ENCODE data around the gene TCF4.
A peak's percentile ranks its signal among the peaks of the same experiment; 100 is the strongest.

Gene TCF4

DNA sequence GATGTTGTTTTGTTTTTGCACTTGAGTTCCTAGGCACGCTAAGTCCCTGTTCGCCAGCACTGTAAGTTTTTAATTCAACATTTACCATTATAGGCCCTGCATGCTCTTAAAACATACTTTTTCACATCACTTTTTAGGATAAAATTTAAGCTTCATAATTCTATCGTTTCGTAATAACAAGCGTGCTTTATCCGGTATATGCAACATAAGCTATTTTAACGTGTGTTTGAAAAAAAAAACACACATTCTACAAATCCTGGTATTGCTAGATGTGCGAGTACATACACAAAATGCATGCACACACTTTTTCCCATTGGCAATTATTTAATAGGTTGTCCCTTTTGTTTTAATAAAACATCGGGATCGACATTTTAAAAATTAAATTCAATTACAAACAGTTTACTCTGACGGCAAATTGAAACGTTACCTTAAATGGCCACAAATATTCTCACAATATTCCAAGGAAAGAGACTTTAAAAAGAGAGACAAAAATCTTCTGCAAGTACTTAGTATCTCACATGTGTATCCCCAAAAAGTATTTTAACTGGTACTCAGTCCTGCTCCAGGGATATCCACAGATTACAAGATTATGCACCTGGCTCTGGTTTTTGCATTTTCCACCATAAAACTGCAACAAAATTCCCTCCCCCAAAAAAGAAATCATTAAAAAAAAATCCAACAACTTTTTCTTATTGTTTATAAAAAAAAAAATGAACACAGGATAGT is 1.0 kb upstream of the TCF4 start:
- in situ Hi-C loops (cut with MboI; ENCODE audit: low pct_unique_long_range_greater_than_20kb, low sequenced_read_pairs): no loop called here

DNA sequence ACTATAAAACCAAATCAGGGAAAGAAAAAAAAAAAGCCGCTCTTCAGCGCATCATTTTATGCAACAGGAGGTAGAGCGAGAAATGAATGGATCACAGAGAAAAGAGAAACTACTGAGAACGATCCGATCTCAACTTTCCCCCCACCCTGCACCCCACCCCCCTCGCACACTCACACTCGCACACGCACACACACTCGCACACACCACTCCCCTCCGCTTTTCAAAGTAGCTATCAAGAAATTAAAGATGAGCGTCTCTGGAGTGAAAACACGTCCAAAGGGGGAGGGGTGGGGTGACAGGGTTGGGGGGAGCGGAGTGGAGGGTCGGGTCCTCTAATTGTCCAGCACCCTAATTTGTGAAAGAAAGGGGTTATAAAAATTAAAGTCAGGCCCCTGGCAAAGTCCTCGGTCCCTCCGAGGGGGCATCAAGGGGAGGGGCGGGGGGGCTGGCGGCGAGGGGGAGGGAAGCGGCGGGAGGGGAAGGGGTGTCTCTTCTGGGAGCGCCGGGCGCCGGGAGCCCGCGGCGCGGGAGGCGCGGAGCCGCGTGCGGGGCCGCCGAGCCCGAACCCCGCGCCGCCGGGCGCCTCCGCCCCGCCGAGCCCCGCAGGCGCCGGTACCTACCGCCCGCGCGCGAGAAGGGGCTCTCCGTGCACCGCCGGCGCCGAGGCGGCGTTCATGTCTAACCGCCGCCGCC is 428 bp downstream of the TCF4 start:
- DNase-seq: peak; percentile 34
- in situ Hi-C loops (cut with MboI; ENCODE audit: low pct_unique_long_range_greater_than_20kb, low sequenced_read_pairs): no loop called here

More for the DNA sequence above, 1.0 kb upstream of the TCF4 start:
- no peak for DNase-seq

DNA sequence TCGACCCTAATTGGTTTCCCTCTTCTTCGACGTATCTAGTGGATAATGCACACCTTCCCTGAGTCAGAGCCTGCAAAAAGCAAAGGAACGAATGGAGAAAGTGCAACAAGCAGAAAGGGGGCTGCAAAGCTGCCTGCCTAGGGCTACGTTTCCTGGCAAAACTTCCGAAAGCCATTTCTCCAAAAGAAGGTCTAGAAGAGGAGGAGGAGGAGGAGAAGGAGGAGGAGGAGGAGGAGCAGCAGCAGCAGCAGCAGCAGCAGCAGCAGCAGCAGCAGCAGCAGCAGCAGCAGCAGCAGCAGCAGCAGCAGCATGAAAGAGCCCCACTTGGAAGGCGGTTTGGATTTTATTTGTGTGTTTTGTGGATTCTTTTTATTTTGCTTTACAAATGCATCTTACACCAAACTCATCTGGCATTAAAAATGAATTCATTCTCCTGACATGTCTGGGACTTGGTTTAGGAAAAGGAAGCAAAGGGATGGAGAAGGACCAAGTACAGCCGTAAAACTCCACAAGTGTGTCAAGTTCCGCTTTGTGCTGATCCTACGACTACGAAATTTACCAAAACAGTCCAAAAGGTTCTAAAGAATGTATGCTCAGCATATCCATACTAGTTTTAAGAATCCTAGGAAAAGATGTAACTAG is 2.0 kb downstream of the TCF4 start:
- in situ Hi-C loops (cut with MboI; ENCODE audit: low pct_unique_long_range_greater_than_20kb, low sequenced_read_pairs): no loop called here
- DNase-seq: no peak

DNA sequence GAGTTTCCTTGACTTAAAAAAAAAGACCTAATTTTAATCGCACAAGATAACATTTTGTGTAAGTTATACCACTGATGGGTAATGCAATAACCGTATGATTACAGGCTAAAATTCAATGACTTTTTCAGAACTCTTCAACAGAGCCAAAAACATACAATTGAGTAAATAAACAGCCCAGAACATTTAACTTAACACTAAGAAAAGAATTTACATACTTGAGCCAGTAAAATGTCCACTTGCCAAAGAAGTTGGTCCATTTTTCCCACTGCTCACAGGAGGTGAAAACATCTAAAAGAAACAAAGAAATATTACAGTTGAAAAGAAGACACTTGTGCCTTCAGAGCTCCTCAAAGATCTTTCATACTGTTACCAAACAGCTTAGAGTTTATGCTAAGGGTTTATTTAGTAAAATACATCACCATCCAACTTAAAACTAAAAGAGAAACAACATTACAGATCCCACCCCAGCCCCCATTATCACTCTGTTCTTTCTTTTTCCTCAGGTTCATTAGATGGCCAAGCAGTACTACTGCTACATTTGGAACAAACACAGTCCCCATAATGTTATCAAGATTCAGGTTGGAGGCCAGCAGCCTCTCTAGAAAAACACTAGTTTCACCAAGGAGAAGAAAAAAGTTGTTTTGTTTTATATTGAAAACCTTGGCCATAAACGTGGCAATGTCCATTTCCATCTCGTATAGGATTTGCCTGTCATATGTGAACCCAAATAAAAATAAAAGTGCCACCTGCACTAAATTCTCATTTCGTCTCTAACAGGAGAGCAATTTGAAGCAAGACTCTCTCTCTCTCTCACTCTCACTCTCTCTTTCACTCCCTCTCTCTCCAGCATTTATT is 2.7 kb downstream of the TCF4 start:
- DNase-seq: no peak
- in situ Hi-C loops (cut with MboI; ENCODE audit: low pct_unique_long_range_greater_than_20kb, low sequenced_read_pairs): no loop called here

DNA sequence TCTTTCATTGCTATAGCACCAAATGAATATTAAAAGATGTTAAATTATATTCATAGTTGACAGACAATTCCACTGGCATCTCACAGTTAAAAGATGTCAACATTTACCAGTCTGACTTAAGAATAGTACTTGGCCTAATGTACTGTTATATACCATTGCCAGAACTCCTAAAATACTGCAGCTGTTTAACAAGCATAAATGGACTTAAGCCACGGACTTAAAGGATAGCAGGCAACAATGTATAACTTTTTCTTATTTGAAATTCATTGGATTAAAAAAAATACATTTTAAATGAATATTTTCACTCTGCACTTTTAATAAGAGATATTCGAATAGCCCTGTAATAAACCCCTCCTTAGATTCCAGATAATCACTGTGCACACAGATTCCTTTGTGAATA is 3.8 kb downstream of the TCF4 start:
- no peak for DNase-seq
- in situ Hi-C loops (cut with MboI; ENCODE audit: low pct_unique_long_range_greater_than_20kb, low sequenced_read_pairs): no loop called here

DNA sequence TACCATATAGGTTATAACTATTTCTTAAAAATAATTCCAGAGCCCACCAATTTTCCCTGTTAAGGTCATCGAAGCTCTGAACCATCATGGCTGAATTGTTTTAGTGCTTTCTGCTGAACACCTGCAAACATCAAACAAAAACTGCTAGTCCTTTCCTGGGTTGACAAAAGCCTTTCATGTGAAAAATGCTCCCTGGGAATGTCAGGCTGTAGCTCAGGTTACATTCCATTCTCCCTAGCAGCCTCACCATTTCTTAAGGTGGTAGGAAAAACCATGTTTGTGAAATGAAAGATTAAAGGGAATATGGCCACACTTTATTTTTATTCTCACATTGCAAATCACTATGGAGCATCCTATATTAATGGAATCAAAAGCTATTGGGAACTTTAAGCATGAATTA is 5.7 kb downstream of the TCF4 start:
- in situ Hi-C loops (cut with MboI; ENCODE audit: low pct_unique_long_range_greater_than_20kb, low sequenced_read_pairs): no loop called here
- DNase-seq: no peak

DNA sequence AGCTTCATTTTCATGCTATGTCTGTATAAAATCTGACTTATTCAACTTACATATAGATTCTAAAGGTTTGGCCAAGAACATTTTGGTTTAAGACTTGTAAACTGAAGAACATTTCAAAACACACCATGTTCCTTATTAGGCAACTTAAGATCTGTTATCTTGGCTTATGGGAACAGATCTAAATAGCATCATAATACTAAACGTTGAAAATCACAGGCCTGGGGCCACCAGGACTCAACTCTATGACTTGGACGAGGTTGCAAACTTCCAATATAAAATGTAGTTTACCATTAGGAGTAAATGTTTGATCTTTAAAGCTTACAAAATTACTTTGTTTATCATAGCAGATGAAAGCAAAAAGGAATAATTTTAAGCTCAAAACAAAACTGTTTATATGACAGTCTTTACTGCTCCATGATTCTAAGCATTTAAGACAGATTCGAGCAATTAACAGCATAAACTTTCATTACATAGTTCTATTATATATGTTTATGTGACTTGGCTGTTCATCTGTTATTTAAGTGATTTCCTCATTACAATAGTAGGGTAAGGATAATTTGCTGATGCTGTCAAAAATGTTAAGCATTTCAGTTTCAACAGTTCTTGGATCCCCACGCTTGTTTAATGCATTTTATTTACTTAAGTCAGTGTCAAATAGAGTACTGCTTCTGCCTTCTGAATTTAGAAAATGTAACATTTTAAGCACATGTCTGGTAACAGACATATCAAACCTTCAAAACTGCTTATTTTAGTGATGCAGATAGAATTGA is 8.3 kb downstream of the TCF4 start:
- no peak for DNase-seq
- in situ Hi-C loops (cut with MboI; ENCODE audit: low pct_unique_long_range_greater_than_20kb, low sequenced_read_pairs): no loop called here

DNA sequence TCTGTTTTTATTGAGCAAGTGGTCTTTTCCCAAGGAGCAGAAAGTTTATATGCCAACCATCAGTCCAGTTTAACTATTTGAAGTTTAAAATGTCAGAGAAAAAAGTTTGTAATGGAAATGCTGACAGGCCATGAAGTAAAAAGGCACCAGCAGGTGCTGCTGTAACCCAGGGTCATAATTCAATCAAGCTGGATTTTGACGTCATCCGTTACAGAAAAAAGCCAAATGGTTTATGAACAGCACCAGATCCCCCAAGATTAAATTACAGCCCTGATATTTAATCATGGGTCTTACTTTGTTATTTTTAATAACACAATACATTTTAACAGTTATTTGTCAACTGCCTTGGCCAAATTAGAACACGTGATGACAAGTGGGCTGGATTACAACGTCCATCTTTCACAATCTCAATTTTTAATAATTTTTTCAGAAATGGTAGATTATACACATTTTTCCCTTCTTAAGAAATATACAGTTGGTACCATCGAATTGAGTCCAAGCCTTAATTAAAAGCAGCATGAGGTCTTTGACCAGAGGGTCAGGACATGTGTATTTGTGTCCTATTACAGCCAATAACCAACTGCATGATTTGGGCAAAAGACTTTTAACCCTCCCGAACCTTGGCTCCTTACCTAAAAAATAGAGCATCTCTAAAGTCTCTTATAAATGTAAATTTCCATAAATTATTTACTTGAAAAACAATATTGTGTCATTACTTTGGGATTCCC is 10.0 kb downstream of the TCF4 start:
- in situ Hi-C loops (cut with MboI; ENCODE audit: low pct_unique_long_range_greater_than_20kb, low sequenced_read_pairs): no loop called here
- DNase-seq: no peak

DNA sequence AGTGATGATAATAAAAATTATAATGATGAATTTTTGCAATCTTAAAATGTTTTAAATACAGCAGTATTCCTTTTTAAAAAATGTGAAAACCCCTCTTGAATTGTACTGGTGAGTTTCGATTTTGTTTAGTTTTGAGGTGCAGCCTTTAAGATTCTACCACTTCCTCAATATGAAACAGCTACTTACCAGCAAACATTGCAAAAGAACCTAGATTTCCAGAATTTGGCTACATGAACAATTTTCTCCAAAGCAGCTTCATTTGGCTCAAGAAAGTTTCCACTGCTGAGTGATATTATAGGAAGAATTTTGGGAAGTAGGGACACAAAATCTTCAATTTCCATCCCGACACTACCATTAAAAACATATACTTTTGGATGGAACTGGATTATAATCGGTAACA is 12.0 kb downstream of the TCF4 start:
- DNase-seq: no peak
- in situ Hi-C loops (cut with MboI; ENCODE audit: low pct_unique_long_range_greater_than_20kb, low sequenced_read_pairs): no loop called here

DNA sequence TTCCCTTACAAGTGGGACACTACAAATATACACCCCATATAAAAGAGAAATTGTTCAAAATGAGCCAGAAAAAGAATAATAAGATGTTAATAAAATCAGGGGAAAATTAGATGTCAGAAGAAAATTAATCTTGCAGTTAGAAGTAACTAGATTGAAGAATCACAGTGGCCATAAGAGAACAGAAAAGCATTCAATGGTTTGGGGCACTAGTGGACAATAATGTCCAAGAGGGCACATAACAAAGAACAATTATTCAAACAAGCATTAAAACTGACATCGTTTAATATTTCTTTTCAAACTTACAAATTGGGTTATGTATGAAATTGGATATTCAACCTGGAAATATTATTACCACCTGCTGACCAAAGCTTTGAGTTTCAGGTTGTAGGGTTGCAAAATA is 12.9 kb downstream of the TCF4 start:
- in situ Hi-C loops (cut with MboI; ENCODE audit: low pct_unique_long_range_greater_than_20kb, low sequenced_read_pairs): no loop called here
- DNase-seq: no peak

DNA sequence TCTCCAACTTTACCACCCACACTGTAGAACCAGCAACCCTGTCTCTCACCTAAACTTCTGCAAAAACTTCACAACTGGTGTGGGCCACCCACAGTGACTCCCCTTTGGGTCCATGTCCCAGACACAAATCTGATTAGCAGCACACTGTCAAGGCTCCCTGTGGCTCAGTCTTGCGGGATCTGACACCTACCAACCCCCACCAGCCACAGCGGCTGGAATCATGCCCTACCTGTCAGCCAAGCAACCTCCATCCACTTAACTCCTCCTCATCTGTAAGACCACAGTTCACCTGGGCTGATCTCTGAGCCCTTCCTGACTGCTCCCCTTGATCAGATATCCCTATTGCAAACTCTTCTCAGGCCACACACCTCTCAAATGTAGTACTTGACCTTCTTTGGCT is 14.6 kb downstream of the TCF4 start:
- no peak for DNase-seq
- in situ Hi-C loops (cut with MboI; ENCODE audit: low pct_unique_long_range_greater_than_20kb, low sequenced_read_pairs): no loop called here

DNA sequence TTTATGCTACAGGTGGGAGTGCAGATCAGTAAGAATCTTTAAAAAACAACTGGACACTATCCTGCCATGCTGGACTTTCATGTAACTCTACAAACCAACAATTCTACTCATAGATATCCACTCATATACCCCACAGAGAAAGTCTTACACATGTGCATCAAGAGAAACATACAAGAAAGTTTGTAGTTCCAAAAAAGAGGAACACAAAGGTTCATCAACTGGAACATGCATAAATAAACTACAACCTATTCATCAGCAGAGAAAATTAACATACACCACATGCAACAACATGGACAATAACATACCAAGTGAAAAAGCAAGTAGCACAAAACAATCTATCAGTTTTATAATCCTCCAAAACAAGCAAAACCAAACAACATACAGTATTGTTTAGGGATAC is 17.0 kb downstream of the TCF4 start:
- in situ Hi-C loops (cut with MboI; ENCODE audit: low pct_unique_long_range_greater_than_20kb, low sequenced_read_pairs): no loop called here
- DNase-seq: no peak

DNA sequence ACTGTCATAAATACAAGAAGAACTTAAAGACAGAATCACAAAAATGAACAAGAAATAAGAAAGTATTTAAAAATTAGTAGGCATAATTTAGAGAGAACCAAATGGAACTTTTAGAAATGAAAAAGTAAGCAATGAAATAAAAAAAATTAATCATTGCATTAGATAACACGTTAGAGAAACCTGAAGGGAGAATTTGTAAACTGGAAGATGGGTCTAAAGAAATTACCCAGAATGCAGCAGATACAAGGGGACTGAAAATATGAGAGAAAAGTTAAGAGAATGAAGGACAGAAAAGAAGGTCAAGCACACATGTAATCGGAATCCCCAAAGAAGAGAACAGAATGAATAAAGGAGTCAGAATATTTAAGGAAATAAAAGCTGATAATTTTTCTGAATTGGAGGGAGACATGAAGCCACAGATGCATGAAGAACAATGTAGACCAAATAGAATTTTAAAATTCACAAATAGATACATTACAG is 21.5 kb downstream of the TCF4 start:
- in situ Hi-C loops (cut with MboI; ENCODE audit: low pct_unique_long_range_greater_than_20kb, low sequenced_read_pairs): no loop called here

DNA sequence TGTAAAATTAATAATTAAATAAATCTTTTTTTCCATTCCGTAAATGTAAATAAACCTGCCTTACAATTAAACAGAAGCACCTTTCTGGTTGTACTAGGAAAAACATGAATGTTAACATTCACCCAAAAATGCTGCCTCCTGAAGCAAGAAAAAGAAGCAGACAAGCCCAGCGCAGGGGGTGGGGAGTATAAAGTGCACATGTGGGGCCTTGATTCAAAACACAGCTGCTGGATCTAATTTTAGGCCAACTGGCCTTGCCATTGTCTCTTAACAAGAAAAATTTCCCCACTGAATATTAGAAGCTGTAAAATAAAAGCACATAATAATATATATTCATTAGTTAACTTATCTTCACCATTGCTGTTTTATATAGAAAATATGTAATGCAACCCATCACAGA is 28.3 kb downstream of the TCF4 start:
- in situ Hi-C loops (cut with MboI; ENCODE audit: low pct_unique_long_range_greater_than_20kb, low sequenced_read_pairs): no loop called here
- no peak for DNase-seq

More for the DNA sequence above, 21.5 kb downstream of the TCF4 start:
- no peak for DNase-seq

DNA sequence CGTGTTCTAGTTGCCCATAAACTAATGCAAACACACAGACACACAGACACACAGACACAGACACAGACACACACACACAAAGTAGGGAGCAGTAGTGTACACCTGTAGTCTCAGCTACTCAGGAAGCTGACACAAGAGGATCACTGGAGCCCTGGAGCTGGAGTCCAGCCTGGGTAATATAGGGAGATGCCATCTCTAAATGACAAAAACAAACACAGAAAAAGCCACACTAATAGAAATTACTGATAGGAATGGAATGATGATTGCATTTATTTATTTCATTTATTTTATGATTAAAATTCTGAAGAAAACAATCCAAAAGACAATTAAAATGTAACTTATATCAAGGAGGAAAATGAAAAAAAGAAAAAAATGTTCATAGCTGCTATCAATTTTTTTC is 30.8 kb downstream of the TCF4 start:
- in situ Hi-C loops (cut with MboI; ENCODE audit: low pct_unique_long_range_greater_than_20kb, low sequenced_read_pairs): no loop called here
- DNase-seq: no peak

DNA sequence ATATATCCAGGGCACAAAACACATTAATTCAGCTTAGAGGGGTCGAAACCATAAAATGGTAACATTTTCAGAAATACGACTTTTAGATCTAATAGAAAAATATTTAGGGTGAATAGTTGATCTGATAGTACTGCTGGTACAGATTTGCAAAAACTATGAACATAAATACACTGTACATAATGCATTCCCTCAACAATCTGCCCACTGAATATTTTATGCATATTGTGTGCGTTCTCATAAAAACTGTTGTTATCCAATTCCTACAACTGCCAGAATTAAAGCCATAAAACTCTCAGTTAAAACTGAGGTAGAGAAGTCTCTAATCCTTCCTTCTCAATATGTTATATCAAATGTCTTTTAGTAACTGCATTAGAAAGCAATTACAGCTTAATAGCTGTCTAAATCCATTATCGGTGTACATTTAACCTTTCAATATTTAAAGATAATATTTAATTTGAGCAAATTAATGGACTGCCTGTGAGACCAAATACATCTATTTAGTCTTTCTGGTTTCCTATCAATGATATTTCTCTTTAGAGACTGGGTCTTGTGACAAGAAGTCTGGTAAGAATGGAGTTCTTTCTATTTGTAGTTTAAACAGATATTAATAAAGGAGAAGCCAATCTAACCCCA is 32.5 kb downstream of the TCF4 start:
- no peak for DNase-seq
- in situ Hi-C loops (cut with MboI; ENCODE audit: low pct_unique_long_range_greater_than_20kb, low sequenced_read_pairs): no loop called here

DNA sequence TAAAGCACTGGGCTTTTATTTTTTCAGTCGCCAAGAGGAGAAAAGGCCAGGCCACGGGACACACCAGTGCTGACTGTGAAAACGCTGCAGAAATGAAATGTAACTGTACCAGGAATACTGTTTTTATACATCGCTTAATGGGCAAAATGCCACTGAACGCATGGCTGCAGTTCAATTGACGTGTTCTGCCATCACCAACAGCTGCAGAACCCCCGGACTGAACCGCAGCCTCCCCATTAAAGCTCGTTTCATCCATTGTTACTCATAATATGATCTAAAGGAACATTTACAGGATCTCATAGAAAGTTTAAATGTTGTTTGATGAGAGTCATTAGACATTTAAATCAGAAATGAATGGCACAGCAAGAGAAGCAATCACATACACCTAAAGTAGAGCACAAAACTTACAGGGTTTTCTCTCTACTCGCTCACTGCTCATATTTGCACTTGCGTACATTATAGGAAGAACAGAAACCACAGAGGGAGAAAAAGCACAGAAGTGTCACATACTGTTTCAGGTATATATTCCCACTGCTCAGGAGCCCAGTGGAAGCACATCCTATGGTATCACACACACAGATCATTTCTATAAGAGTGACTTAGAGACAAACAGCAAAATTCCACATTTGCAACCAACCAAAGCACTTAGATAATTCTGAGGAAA is 35.3 kb downstream of the TCF4 start:
- no peak for DNase-seq
- in situ Hi-C loops (cut with MboI; ENCODE audit: low pct_unique_long_range_greater_than_20kb, low sequenced_read_pairs): no loop called here

Measured in KBM-7 (cell line).